MM.1S (cell line): ENCODE results near the gene SNHG17.
A peak's percentile ranks its signal among the peaks of the same experiment; 100 is the strongest.

Experiments used
- DNase-seq: peaks from one replicate; pipeline ENCODE4 v3.0.0-alpha.2; 2015
- H2AFZ ChIP-seq: fragments of 300-600 bp; sonication (generic); 2 replicates; pipeline ENCODE4 v1.6.0; 2016; ENCODE audit warnings: antibody characterized with exemption, low read length
- H3F3A ChIP-seq: fragments of 300-600 bp; sonication (generic); 2 replicates; pipeline ENCODE4 v1.6.1; 2016; ENCODE audit warnings: mild to moderate bottlenecking, antibody characterized with exemption, low read length, moderate library complexity, mixed read lengths; ENCODE audit not compliant: insufficient read depth
- H3K27ac ChIP-seq: fragments of 300-600 bp; sonication (generic); 2 replicates; pipeline ENCODE4 v1.5.1; 2016; ENCODE audit warnings: mild to moderate bottlenecking, low read length
- H3K27me3 ChIP-seq: fragments of 300-600 bp; sonication (generic); replicated peaks from 2 replicates; pipeline ENCODE4 v1.6.0; 2016; ENCODE audit warnings: low read length; ENCODE audit not compliant: insufficient read depth
- H3K36me3 ChIP-seq: fragments of 300-600 bp; sonication (generic); replicated peaks from 2 replicates; pipeline ENCODE4 v1.6.1; 2016; ENCODE audit warnings: mild to moderate bottlenecking, low read length, mixed read lengths; ENCODE audit not compliant: insufficient read depth
- H3K4me1 ChIP-seq: fragments of 300-600 bp; sonication (generic); 2 replicates; pipeline ENCODE4 v1.6.1; 2016; ENCODE audit warnings: low read length, mixed read lengths
- H3K4me2 ChIP-seq: fragments of 300-600 bp; sonication (generic); 2 replicates; pipeline ENCODE4 v1.6.0; 2016; ENCODE audit warnings: low read depth, low read length
- H3K4me3 ChIP-seq: fragments of 300-600 bp; sonication (generic); 2 replicates; pipeline ENCODE4 v1.5.1; 2016; ENCODE audit warnings: low read length, mixed read lengths
- H3K79me2 ChIP-seq: fragments of 300-600 bp; sonication (generic); 2 replicates; pipeline ENCODE4 v1.6.1; 2016; ENCODE audit warnings: mixed run types, low read length, mixed read lengths
- H3K9ac ChIP-seq: fragments of 300-600 bp; sonication (generic); 2 replicates; pipeline ENCODE4 v1.6.1; 2016; ENCODE audit warnings: low read length, mixed read lengths
- H3K9me2 ChIP-seq: fragments of 300-600 bp; sonication (generic); replicated peaks from 2 replicates; pipeline ENCODE4 v1.6.1; 2016; ENCODE audit warnings: mild to moderate bottlenecking, low read length, mixed read lengths; ENCODE audit not compliant: insufficient read depth
- H3K9me3 ChIP-seq: fragments of 300-600 bp; sonication (generic); replicated peaks from 2 replicates; pipeline ENCODE4 v1.6.1; 2016; ENCODE audit warnings: mild to moderate bottlenecking, low read length, mixed read lengths; ENCODE audit not compliant: insufficient read depth
- H4K20me1 ChIP-seq: fragments of 300-600 bp; sonication (generic); 2 replicates; pipeline ENCODE4 v1.6.1; 2016; ENCODE audit warnings: mild to moderate bottlenecking, low read length, moderate library complexity, mixed read lengths; ENCODE audit not compliant: insufficient read depth
- EZH2 ChIP-seq: fragments of 300-600 bp; sonication (generic); optimal IDR thresholded peaks from 2 replicates; pipeline ENCODE3; 2017; ENCODE audit warnings: low read depth, mild to moderate bottlenecking, antibody characterized with exemption, low read length, mixed read lengths
- EZH2phosphoT487 ChIP-seq: fragments of 300-600 bp; sonication (generic); IDR thresholded peaks from 2 replicates; pipeline ENCODE4 v1.6.1; 2018; ENCODE audit warnings: antibody characterized with exemption, low read length
- TF ChIP-seq, protein P1 (sequence below): fragments of 300-600 bp; sonication (generic); IDR thresholded peaks from 2 replicates; pipeline ENCODE4 v1.5.1; 2016; ENCODE audit warnings: antibody characterized with exemption, low read length, mixed read lengths

The SNHG17 gene

DNA sequence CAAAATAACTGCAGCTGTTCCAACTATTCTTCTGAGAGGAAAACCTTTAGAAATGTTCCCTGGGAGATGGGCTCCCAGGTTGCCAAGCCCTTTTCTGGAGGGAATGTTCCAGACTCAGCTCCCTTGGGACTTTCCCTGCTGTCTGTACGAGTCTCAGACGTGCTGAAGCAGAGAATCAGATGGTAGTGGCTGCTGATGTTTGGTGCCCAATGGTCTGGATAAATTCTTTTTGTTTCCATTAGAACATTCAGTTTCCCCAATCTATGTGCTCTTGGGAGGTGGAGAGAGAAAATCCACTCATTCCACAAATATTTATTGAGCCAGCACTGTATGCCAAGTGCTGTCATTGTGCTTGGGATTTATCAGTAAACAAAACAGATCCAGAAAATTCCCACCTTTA lies 40.0 kb downstream of the SNHG17 start:
- no peaks in the 10 kb centered on the region for H4K20me1 ChIP-seq
- no peaks in the 10 kb centered on the region for H3K27me3 ChIP-seq
- H3K9me3 ChIP-seq, result no peaks in the 10 kb centered on the region
- no peaks in the 10 kb centered on the region for H3F3A ChIP-seq
- H3K79me2 ChIP-seq, result no peaks in the 10 kb centered on the region
- H3K9ac ChIP-seq, result no peak overlapping the region
- no peaks in the 10 kb centered on the region for H3K4me1 ChIP-seq
- H3K9me2 ChIP-seq, result no peaks in the 10 kb centered on the region
- H3K36me3 ChIP-seq, result no peaks in the 10 kb centered on the region
- H3K27ac ChIP-seq, result no peak overlapping the region
- no peak for DNase-seq
- H3K4me2 ChIP-seq, result no peak overlapping the region
- TF ChIP-seq EZH2phosphoT487 (no peak), EZH2 (no peak)
- TF ChIP-seq, protein P1, sequence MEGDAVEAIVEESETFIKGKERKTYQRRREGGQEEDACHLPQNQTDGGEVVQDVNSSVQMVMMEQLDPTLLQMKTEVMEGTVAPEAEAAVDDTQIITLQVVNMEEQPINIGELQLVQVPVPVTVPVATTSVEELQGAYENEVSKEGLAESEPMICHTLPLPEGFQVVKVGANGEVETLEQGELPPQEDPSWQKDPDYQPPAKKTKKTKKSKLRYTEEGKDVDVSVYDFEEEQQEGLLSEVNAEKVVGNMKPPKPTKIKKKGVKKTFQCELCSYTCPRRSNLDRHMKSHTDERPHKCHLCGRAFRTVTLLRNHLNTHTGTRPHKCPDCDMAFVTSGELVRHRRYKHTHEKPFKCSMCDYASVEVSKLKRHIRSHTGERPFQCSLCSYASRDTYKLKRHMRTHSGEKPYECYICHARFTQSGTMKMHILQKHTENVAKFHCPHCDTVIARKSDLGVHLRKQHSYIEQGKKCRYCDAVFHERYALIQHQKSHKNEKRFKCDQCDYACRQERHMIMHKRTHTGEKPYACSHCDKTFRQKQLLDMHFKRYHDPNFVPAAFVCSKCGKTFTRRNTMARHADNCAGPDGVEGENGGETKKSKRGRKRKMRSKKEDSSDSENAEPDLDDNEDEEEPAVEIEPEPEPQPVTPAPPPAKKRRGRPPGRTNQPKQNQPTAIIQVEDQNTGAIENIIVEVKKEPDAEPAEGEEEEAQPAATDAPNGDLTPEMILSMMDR, result no peak
- no peak overlapping the region for H2AFZ ChIP-seq
- no peak overlapping the region for H3K4me3 ChIP-seq

- Histone ChIP-seq H2AFZ (no peak overlapping the region), H3K4me3 (no peak overlapping the region), H3K27me3 (no peaks in the 10 kb centered on the region), H3K9ac (no peak overlapping the region), H3K9me3 (no peaks in the 10 kb centered on the region), H4K20me1 (no peaks in the 10 kb centered on the region), H3K9me2 (no peaks in the 10 kb centered on the region), H3K4me2 (no peak overlapping the region), H3K27ac (no peak overlapping the region), H3K79me2 (no peaks in the 10 kb centered on the region), H3K4me1 (no peaks in the 10 kb centered on the region), H3F3A (no peaks in the 10 kb centered on the region), H3K36me3 (no peaks in the 10 kb centered on the region)
- TF ChIP-seq EZH2phosphoT487 (no peak), EZH2 (no peak)
- TF ChIP-seq, protein P1, result no peak
- no peak for DNase-seq
Observed at GRCh38 chr20:38393259-38393658, 41.9 kb downstream of the SNHG17 start.

DNA sequence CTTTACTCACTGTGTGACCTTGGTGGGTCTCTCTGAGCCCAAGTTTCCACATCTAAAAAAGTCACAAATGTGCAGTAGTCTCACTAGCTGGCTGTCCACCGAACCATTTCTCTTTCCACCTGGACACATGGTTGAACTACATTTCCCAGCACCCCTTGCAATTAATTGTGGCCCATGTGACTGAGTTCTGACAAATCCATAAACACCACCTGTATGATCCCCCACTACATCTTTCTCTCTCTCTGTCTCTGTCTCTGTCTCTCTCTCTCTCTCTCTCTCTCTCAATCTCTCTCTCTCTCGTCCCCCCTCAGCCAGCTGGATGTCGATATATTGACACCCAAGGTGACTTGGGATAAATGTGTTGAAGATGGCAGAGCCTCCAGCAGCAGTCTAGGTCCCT lies 42.8 kb downstream of the SNHG17 start:
- 0 out of 2 replicates have a peak overlapping the region, but pooled peaks have one; percentile 42 for H2AFZ ChIP-seq
- H3K79me2 ChIP-seq, result no peaks in the 10 kb centered on the region
- no peak overlapping the region for H3K27ac ChIP-seq
- H3F3A ChIP-seq, result no peaks in the 10 kb centered on the region
- no peaks in the 10 kb centered on the region for H3K9me3 ChIP-seq
- H3K9ac ChIP-seq, result no peak overlapping the region
- H3K4me2 ChIP-seq, result no peak overlapping the region
- H3K4me3 ChIP-seq, result no peak overlapping the region
- TF ChIP-seq EZH2, result no peak
- TF ChIP-seq, protein P1, result no peak
- TF ChIP-seq EZH2phosphoT487, result no peak
- H3K9me2 ChIP-seq, result no peaks in the 10 kb centered on the region
- no peaks in the 10 kb centered on the region for H3K36me3 ChIP-seq
- H3K4me1 ChIP-seq, result no peaks in the 10 kb centered on the region
- H4K20me1 ChIP-seq, result no peaks in the 10 kb centered on the region
- no peaks in the 10 kb centered on the region for H3K27me3 ChIP-seq
- DNase-seq, result no peak
